GM18505 (cell line): ENCODE measurements around the gene TMED10.

Source experiments
- ATAC-seq: cut with Tn5 transposase; IDR thresholded peaks from one replicate; pipeline ENCODE4 v1.9.1; 2021; ENCODE audit not compliant: unreplicated experiment
- POLR2A ChIP-seq: IDR thresholded peaks from 4 replicates; pipeline ENCODE4 v1.6.1; 2011; ENCODE audit warnings: borderline replicate concordance; ENCODE audit not compliant: insufficient read depth, insufficient read length; ENCODE audit errors: extremely low read depth

Gene TMED10

GRCh38 chr14:75120541-75121291 lies 55.7 kb downstream of the TMED10 start:
- no peak for TF ChIP-seq POLR2A

GRCh38 chr14:75119056-75119455 lies 57.4 kb downstream of the TMED10 start:
- no peak for TF ChIP-seq POLR2A
- no peak for ATAC-seq

More at GRCh38 chr14:75120541-75121291, 55.7 kb downstream of the TMED10 start:
- no peak for ATAC-seq

GRCh38 chr14:75113932-75114539 lies 62.4 kb downstream of the TMED10 start:
- no peak for TF ChIP-seq POLR2A
- ATAC-seq: no peak

- no peak for ATAC-seq
- TF ChIP-seq POLR2A: no peak
These were observed 66.5 kb downstream of the TMED10 start for GRCh38 chr14:75109877-75110276.

GRCh38 chr14:75107186-75107585 lies 69.2 kb downstream of the TMED10 start:
- TF ChIP-seq POLR2A: no peak
- ATAC-seq: no peak

GRCh38 chr14:75101491-75101890 lies 74.9 kb downstream of the TMED10 start:
- no peak for ATAC-seq
- no peak for TF ChIP-seq POLR2A

- TF ChIP-seq POLR2A: no peak
- no peak for ATAC-seq
These were observed 77.7 kb downstream of the TMED10 start for GRCh38 chr14:75098682-75099081.

GRCh38 chr14:75098212-75098611 lies 78.2 kb downstream of the TMED10 start:
- ATAC-seq: no peak
- TF ChIP-seq POLR2A: no peak

GRCh38 chr14:75096959-75097358 lies 79.5 kb downstream of the TMED10 start:
- no peak for TF ChIP-seq POLR2A
- ATAC-seq: no peak

GRCh38 chr14:75095690-75096089 lies 80.7 kb downstream of the TMED10 start:
- TF ChIP-seq POLR2A: no peak
- ATAC-seq: no peak

GRCh38 chr14:75094896-75095295 lies 81.5 kb downstream of the TMED10 start:
- no peak for TF ChIP-seq POLR2A
- no peak for ATAC-seq

- TF ChIP-seq POLR2A: no peak
- ATAC-seq: no peak
These were observed 83.7 kb downstream of the TMED10 start for GRCh38 chr14:75092698-75093097.

GRCh38 chr14:75091251-75091650 lies 85.2 kb downstream of the TMED10 start:
- no peak for TF ChIP-seq POLR2A
- no peak for ATAC-seq

GRCh38 chr14:75090353-75090752 lies 86.1 kb downstream of the TMED10 start:
- ATAC-seq: no peak

More at GRCh38 chr14:75090353-75090752, 86.1 kb downstream of the TMED10 start:
- TF ChIP-seq POLR2A: no peak
